ENCODE measurements around the gene KRT16.
"Not testable (repeated sequence)": the region's sequence is repeated elsewhere in the genome, so short reads cannot be mapped to it uniquely, and the experiment has no call there.

The KRT16 gene

GRCh38 chr17:41614767-41615166 lies 2.2 kb upstream of the KRT16 start:
- DNase-seq (ENCODE audit: low read depth) = not testable (repeated sequence)

GRCh38 chr17:41614098-41614497 lies 1.5 kb upstream of the KRT16 start:
- no peak for DNase-seq (ENCODE audit: low read depth)

GRCh38 chr17:41613277-41614082 lies 913 bp upstream of the KRT16 start:
- no peak for DNase-seq (ENCODE audit: low read depth)

- no peak for DNase-seq (ENCODE audit: low read depth)
These were observed 1.5 kb downstream of the KRT16 start for GRCh38 chr17:41610965-41611640.

GRCh38 chr17:41610061-41610517 lies 2.5 kb downstream of the KRT16 start:
- not testable (repeated sequence) for DNase-seq (ENCODE audit: low read depth)

GRCh38 chr17:41606930-41607329 lies 5.6 kb downstream of the KRT16 start:
- DNase-seq (ENCODE audit: low read depth) = not testable (repeated sequence)

- no peak for DNase-seq (ENCODE audit: low read depth)
These were observed 10.0 kb downstream of the KRT16 start for GRCh38 chr17:41602524-41602923.

- DNase-seq (ENCODE audit: low read depth) = no peak
These were observed 12.2 kb downstream of the KRT16 start for GRCh38 chr17:41600318-41600717.

- no peak for DNase-seq (ENCODE audit: low read depth)
These were observed 12.9 kb downstream of the KRT16 start for GRCh38 chr17:41599680-41600079.

- no peak for DNase-seq (ENCODE audit: low read depth)
These were observed 17.0 kb downstream of the KRT16 start for GRCh38 chr17:41595585-41595984.

GRCh38 chr17:41594363-41594915 lies 18.1 kb downstream of the KRT16 start:
- no peak for DNase-seq (ENCODE audit: low read depth)

GRCh38 chr17:41593306-41593981 lies 19.1 kb downstream of the KRT16 start:
- DNase-seq (ENCODE audit: low read depth) = no peak

GRCh38 chr17:41592601-41593305 lies 19.8 kb downstream of the KRT16 start:
- DNase-seq (ENCODE audit: low read depth) = no peak

GRCh38 chr17:41589301-41589700 lies 23.3 kb downstream of the KRT16 start:
- no peak for DNase-seq (ENCODE audit: low read depth)

GRCh38 chr17:41588126-41588810 lies 24.3 kb downstream of the KRT16 start:
- DNase-seq (ENCODE audit: low read depth) = no peak

GRCh38 chr17:41586863-41587495 lies 25.6 kb downstream of the KRT16 start, which contains the start of gene KRT14:
Gene KRT14 (minus strand): TSS chr17:41586895. CDS start chr17:41586834, 61 bp downstream.
- no peak for DNase-seq (ENCODE audit: low read depth)

- no peak for DNase-seq (ENCODE audit: low read depth)
These were observed 27.1 kb downstream of the KRT16 start for GRCh38 chr17:41585301-41586056.

- not testable (repeated sequence) for DNase-seq (ENCODE audit: low read depth)
These were observed 28.1 kb downstream of the KRT16 start for GRCh38 chr17:41584331-41584927.

Data from stimulated activated CD8-positive, alpha-beta memory T cell treated with anti-CD3 and anti-CD28 coated beads, Interleukin-15, amount 100 ng/mL, for 1 hour (primary cell).